DOHH2 (cell line): ENCODE results near the gene FAM186B.

Experiments used
- CTCF ChIP-seq: fragments of 200-600 bp; sonication (generic); IDR thresholded peaks from one replicate; pipeline ENCODE4 v1.5.1; 2014; ENCODE audit warnings: antibody characterized with exemption, mild to moderate bottlenecking, low read depth, low read length; ENCODE audit not compliant: poor library complexity, severe bottlenecking
- EZH2phosphoT487 ChIP-seq: fragments of 200-600 bp; sonication (generic); IDR thresholded peaks from 2 replicates; pipeline ENCODE4 v1.6.1; 2017; ENCODE audit warnings: borderline replicate concordance, mild to moderate bottlenecking, antibody characterized with exemption, low read length, moderate library complexity, mixed read lengths

GRCh38 chr12:49566361-49566760 is 39.1 kb downstream of the FAM186B start:
- TF ChIP-seq CTCF, result no peak
- no peak for TF ChIP-seq EZH2phosphoT487
